Measurements from ENCODE around the gene STK4.

The STK4 gene

DNA sequence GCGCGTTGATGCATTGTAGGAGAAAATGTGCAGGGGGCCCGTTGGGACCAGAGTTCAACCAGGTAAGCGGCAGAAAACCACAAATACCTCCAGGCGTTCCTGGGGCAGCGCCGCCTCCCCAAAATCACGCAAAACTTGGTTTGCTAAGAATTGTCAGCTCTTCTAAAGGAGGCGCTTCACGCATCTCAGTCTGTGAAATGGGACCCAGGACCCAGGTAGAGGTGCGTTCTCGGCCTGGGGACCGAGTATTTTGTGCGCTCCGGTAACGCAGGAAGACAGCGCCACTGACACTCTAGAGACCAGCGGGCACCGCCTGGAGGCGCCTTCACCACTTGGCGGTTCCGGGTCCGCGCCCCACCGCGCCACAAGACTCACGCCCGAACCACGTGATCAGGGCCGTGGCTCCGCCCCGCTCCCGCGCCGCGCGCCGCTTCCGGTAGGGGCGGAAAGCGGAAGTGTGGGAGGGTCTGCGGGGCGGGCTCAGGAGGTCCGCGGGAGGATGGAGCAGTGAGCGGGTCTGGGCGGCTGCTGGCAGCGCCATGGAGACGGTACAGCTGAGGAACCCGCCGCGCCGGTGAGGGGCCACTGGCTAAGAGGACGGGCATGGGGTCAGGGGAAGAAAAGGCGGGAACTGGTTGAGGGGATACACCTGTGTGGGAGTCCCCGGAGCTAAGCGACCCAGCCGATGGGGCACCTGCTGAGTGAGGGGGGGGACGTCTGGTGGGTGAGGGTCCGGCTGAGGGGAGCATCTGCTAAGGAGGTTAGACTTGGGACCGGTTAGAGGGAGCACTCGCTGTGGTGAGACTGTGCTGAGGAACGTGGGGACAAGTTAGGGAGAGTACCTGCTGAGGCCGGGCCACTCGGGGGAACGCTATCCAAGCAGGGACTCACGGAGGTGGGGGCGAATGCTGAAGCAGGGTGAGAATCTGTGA is at the start of gene STK4:
STK4 (plus strand) TSS at position 483 of the 932 bp plus-strand sequence; CDS start at position 540, 57 bp downstream.
- peak; percentile 95 for DNase-seq

- DNase-seq, result no peak
These were observed 49.7 kb upstream of the STK4 start for GRCh38 chr20:44916586-44916985.

DNA sequence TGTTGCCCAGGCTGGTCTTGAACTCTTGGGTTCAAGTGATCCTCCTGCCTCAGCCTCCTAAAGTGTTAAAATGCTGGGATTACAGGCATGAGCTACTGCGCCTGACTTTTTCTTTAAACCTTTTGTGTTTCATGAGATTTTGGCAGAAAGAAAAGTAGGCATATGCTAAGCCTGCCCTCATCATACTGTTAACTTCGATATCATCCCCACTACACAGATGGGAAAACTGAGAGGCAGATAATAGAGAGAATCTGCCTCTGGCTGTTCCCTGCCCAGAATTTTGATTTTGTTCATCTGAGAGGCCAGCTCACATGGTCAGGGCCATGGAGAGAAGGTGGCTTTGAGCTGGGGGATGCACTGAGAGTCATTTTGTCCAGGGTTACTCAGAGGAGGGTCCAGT is 48.9 kb upstream of the STK4 start:
- no peak for DNase-seq

DNA sequence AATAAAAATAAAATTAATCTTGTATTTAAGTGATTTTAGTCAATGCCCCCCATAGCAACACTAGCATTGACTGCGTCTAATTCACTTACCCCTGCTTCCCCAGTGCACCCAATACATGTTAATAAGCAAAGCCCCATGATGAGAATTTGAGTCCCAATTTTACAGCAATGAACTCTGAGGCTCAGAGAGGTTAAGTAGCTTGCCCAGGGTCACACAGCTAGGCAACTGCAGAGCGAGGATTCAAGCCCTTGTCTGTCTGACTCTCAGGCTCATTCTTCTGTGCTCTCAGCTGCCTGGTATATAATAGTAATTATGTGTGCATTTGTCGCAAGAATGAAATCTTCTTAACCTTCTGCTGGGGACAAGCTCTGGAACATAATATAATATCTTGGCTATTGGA is 48.0 kb upstream of the STK4 start:
- no peak for DNase-seq

- no peak for DNase-seq
These were observed 47.6 kb upstream of the STK4 start for GRCh38 chr20:44918761-44919160.

GRCh38 chr20:44921447-44921846 is 44.9 kb upstream of the STK4 start:
- no peak for DNase-seq

- DNase-seq, result no peak
These were observed 41.8 kb upstream of the STK4 start for GRCh38 chr20:44924541-44924940.

DNA sequence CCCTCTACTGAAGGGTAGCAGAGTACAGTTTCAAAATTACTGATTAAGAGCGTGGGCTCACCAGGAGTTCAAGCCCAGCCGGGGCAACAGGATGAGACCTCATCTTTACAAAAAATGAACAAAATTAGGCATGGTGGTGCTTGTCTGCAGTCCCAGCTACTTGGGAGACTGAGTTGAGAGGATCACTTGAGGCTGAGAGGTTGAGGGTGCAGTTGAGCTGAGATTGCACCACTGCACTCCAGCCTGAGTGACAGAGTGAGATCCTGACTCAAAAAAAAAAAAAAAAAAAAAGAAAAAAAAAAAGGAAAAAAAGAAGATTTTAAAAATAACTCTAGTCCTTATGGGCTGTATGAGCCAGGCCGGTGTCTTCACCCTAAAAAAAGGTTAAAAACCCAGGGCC is 37.7 kb upstream of the STK4 start:
- no peak for DNase-seq

GRCh38 chr20:44930517-44931168 is 35.7 kb upstream of the STK4 start:
- no peak for DNase-seq

GRCh38 chr20:44931911-44932310 is 34.4 kb upstream of the STK4 start:
- DNase-seq, result no peak

DNA sequence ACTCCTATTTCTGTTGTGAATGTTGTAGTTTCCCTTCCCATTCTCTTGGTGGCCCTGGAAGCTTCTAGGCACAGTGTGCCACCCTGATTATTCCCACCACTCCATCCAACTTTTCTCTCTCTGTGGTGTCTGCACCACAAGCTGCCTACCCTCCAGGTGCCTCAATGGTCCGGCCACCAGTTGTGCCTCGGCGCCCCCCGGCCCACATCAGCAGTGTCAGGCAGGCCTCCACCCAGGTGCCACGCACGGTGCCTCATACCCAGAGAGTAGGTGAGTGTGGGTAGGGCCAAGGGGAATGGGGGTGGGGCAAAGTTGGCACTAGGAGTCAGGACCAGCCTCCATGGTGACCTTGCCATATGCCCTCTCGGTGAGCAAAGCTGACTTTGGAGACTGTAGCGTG is 33.4 kb upstream of the STK4 start:
- DNase-seq, result no peak

GRCh38 chr20:44936510-44936909 is 29.8 kb upstream of the STK4 start:
- DNase-seq, result no peak

DNA sequence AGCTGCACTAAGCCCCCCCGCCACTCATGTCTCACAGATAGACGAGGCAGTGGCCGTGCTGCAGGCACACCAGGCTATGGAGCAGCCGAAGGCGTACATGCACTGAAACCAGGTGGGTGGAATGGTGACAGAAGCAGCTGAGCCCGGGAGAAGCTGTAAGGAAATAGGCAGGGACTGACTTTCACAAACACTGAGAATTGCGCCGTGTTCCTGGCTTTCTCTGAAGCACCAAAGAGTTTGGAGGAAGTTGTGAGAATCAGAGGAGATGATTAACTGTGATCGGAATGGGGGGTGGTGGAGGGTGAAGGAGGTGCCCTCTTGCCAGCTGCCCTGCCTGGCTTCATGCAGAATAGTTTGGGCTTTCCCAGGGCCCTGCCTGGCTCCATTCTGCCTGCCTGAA is 27.7 kb upstream of the STK4 start:
- no peak for DNase-seq

DNA sequence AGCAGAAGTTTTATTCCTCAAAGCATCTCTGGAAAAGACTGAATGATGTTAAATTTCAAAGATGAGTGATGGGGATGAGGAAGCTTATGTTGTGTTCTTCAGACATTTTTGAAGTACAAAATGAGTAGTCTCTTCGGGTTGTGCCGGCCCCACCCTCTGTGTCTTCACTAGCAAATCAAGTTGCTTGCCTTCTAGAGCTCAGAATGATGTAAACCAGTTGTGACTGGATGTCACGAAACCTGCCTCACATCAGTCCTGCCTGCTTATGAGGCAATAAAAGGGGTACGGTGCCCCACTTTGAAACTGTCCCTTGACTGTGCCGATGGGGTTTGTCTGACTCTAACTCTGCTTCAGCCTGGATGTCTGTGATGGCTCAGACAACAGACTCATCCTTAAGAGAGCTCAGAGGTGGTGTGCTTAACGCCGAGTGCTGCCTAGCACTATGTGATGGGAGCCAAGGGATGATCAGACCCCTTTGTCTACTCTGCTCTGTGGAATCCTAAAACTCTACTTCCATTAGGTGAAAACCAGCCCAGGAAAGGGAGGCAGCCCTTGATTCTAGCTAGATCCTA is 25.1 kb upstream of the STK4 start:
- DNase-seq, result no peak

DNA sequence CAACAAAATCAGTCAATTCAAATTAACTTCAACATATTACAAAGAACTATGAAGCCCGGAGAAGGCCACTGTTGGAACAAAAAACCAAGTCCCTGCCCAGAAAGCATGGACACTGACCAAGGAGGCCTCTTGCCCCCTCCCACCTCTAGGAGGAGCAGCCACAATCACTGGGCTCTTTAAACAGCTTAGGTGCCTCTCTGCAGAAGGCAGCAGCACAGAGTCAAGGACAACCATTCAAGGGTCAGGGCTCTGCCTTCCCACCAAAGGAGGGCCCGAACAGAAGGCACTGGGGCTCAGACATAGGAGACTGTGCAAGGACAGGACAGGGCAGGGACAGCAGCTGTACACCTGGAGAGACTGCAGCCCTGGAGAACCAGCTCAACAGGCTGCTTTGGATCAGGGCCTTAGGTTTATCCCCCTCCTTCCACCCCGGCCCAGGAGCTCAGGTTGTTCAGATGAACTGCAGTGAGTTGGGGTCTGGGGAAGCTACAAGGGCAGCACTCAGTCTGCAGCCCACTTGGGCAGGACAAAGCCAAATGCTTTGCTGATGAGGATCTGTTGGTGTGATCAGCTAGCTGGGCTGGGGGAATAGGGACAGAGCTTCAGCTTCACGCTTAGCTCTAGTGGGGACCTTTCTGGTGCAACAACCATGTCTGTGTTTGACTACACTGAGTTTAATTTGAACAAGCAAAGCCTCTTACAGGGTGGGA is 23.9 kb upstream of the STK4 start:
- DNase-seq, result no peak

GRCh38 chr20:44943828-44944227 is 22.5 kb upstream of the STK4 start:
- DNase-seq, result no peak

- DNase-seq, result no peak
These were observed 21.1 kb upstream of the STK4 start for GRCh38 chr20:44945261-44945660.

GRCh38 chr20:44946271-44946852 is 19.9 kb upstream of the STK4 start:
- DNase-seq, result no peak

GRCh38 chr20:44948107-44948506 is 18.2 kb upstream of the STK4 start:
- DNase-seq, result no peak

- DNase-seq, result no peak
These were observed 17.8 kb upstream of the STK4 start for GRCh38 chr20:44948513-44948912.

DNA sequence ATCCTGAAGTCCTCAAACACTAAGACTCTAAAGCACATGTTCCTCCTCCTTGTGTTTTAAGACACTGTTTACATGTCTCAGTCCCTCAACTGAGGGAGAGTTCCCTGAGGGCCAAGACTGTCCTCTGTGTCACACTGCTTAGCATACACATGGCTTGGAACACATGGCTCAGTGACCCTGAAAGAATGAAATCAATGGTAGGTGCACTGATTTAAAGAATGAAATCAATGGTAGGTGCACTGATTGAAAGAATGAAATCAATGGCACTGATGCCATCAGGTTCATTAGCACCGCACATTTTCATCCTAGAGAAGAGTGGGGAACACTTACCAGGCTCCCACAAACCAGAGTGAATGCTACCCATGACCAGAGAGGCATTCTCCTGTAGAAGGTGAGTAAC is 15.9 kb upstream of the STK4 start:
- DNase-seq, result no peak

DNA sequence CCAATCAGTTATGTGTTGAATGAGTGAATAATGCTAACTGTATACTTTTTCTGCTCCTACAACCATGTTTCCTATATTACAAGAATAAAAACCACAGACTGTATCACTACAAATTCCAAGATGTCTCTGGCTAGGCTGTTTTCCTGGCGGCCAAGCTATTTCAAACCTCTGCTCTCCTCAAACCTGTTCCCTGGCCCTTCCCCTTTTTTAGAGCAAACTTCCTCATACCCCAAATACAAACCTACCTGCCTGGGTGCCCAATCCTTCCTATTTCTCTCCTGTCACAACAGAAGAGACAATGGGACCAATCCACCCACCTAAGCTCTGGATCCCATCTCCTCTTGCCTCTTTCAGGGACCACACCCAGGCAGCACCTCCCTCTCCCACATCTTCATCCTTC is 13.6 kb upstream of the STK4 start:
- no peak for DNase-seq

DNA sequence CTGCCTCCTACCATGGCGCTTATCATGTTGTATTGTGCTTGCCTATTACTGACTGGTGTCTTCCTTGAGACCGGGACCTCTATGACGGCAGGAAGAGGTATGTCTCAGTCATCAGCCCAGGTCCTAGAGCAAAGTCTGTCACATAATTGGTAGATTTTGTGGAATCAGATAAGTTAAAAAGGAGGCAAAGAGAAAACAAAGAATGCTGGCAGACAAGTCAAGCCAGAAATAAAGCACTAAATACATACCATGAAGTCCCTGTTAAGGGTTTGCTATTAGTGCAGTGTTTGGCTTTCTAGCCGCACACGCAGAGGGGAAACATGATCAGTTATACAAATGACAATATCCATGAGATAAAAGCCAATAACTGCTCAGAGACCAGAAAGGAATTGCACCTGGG is 12.1 kb upstream of the STK4 start:
- DNase-seq, result no peak

All from stimulated activated CD4-positive, alpha-beta T cell treated with anti-CD3 and anti-CD28 coated beads, Interleukin-15, amount 100 ng/mL, for 24 hours (primary cell).